K562 (cell line): ENCODE measurements around the gene FBXL4. TPM values are rescaled to one million over a fixed set of nuclear protein-coding genes. Genes with fewer than 3 reads are reported as not detected.

Source experiments
- ATAC-seq: fragments of 200-7000 bp; cut with Tn5 transposase; 3 replicates; pipeline ENCODE4 v1.9.1; 2020; ENCODE audit warnings: moderate library complexity
- BruUV-seq: library from RNA; stranded (reverse); fragments of 400-500 nt; replicated peaks from 2 replicates; lab custom pipeline; 2021; lab: Mats Ljungman, UMichigan
- CTCF ChIA-PET: fragments of 300-600 bp; formaldehyde crosslinking; extraction: SDS; loops from one replicate; lab custom pipeline; 2021; ENCODE audit warnings: low intra/inter-chr PET ratio; lab: Yijun Ruan, JAX
- POLR2A ChIA-PET: fragments of 300-600, 350-650 bp; sonication (Branson Sonifier 250); formaldehyde crosslinking; extraction: SDS; loops from one replicate; lab custom pipeline; 2021; ENCODE audit warnings: antibody characterized with exemption, inconsistent platforms; lab: Yijun Ruan, JAX
- DNase-seq, 4 experiments: peaks; one replicate each; pipeline versions ENCODE4 v3.0.0 to v3.0.0-alpha.2; 2011 to 2018; ENCODE audit warnings: low spot score in 3 of 4, mixed read lengths in 3 of 4; ENCODE audit errors: extremely low read depth in 1 of 4
- FAIRE-seq: peaks from 2 replicates; lab custom pipeline; 2011; peaks lifted over from hg19 to GRCh38; lab: Jason Lieb, UNC
- H2AFZ ChIP-seq: 2 replicates; pipeline ENCODE4 v1.6.0; 2011; ENCODE audit warnings: low read depth, low read length, control low read depth, inconsistent platforms
- H3K27ac ChIP-seq: fragments of 200-600 bp; 3 replicates; pipeline ENCODE4 v1.8.0; 2011; ENCODE audit warnings: low read depth, mild to moderate bottlenecking, control low read depth, inconsistent platforms, low read length, moderate library complexity, mixed read lengths; ENCODE audit errors: extremely low read depth
- H3K27me3 ChIP-seq, 2 experiments: fragments of 300-600 bp in 1 of 2; 2 replicates in 1 of 2; 3 replicates in 1 of 2; pipeline versions ENCODE4 v1.6.0 to v1.8.0; 2011; ENCODE audit warnings: inconsistent platforms in 2 of 2, low read length in 2 of 2, mild to moderate bottlenecking in 1 of 2, mixed read lengths in 1 of 2, moderate library complexity in 1 of 2; ENCODE audit not compliant: control insufficient read depth in 2 of 2, insufficient read depth in 2 of 2
- H3K36me3 ChIP-seq: fragments of 300-600 bp; 3 replicates; pipeline ENCODE4 v1.8.0; 2011; ENCODE audit warnings: mild to moderate bottlenecking, low read length, inconsistent platforms; ENCODE audit not compliant: control insufficient read depth, insufficient read depth
- H3K4me1 ChIP-seq, 2 experiments: fragments of 200-600 bp in 1 of 2; replicated peaks in 1 of 2; 2 replicates in 1 of 2; 3 replicates in 1 of 2; pipeline versions ENCODE4 v1.5.1 to v1.8.0; 2011; ENCODE audit warnings: inconsistent platforms in 2 of 2, low read length in 2 of 2, mild to moderate bottlenecking in 1 of 2, mixed read lengths in 1 of 2, moderate library complexity in 1 of 2; ENCODE audit not compliant: control insufficient read depth in 2 of 2, insufficient read depth in 2 of 2
- H3K4me2 ChIP-seq: 2 replicates; pipeline ENCODE4 v1.6.1; 2011; ENCODE audit warnings: low read length, control low read depth, inconsistent platforms, mixed read lengths; ENCODE audit not compliant: insufficient read depth
- H3K4me3 ChIP-seq: fragments of 200-600 bp; sonication (generic), shearing (Covaris generic); 2 replicates; pipeline ENCODE4 v1.5.1; 2016; ENCODE audit warnings: control low read depth, inconsistent platforms
- H3K79me2 ChIP-seq: fragments of 200-600 bp; 3 replicates; pipeline ENCODE4 v1.8.0; 2011; ENCODE audit warnings: low read length, inconsistent platforms; ENCODE audit not compliant: control insufficient read depth, insufficient read depth
- H3K9ac ChIP-seq, 2 experiments: 2 replicates each; pipeline versions ENCODE4 v1.6.0 to v1.6.1; 2011; ENCODE audit warnings: low read depth in 2 of 2, low read length in 2 of 2, control low read depth in 1 of 2, inconsistent platforms in 1 of 2, mild to moderate bottlenecking in 1 of 2, mixed read lengths in 1 of 2; ENCODE audit not compliant: insufficient read depth in 1 of 2
- H3K9me1 ChIP-seq: one replicate; pipeline ENCODE4 v1.6.0; 2011; ENCODE audit warnings: inconsistent platforms, mild to moderate bottlenecking, low read length, moderate library complexity; ENCODE audit not compliant: control insufficient read depth, insufficient read depth
- H3K9me3 ChIP-seq: replicated peaks from 2 replicates; pipeline ENCODE4 v1.5.1; 2011; ENCODE audit warnings: low read depth, low read length, inconsistent platforms; ENCODE audit not compliant: control insufficient read depth, insufficient read depth
- H4K20me1 ChIP-seq: replicated peaks from 2 replicates; pipeline ENCODE4 v1.6.1; 2011; ENCODE audit warnings: low read length, inconsistent platforms, mixed read lengths; ENCODE audit not compliant: control insufficient read depth, insufficient read depth
- NEUROD1 ChIP-seq: fragments of 150-350 bp; IDR thresholded peaks from 2 replicates; pipeline ENCODE4 v1.6.1; 2014; ENCODE audit warnings: borderline replicate concordance, low read length, low read depth; ENCODE audit not compliant: partially characterized antibody
- SAFB ChIP-seq: fragments of 200-400 bp; formaldehyde crosslinking; IDR thresholded peaks from 2 replicates; pipeline ENCODE4 v1.6.1; 2017; ENCODE audit warnings: low read depth, low read length, borderline replicate concordance
- ZBTB33 ChIP-seq: sonication (generic); formaldehyde crosslinking; IDR thresholded peaks from 2 replicates; pipeline ENCODE4 v1.8.1; 2023; ENCODE audit warnings: mild to moderate bottlenecking, missing genetic modification reagents
- ZFP30 ChIP-seq: fragments of 250-450 bp; sonication (Bioruptor Pico); IDR thresholded peaks from 2 replicates; pipeline ENCODE4 v1.8.0; 2022; ENCODE audit warnings: moderate library complexity, mild to moderate bottlenecking, inconsistent platforms, borderline replicate concordance
- ZNF197 ChIP-seq: fragments of 200-800 bp; sonication (Bioruptor generic); IDR thresholded peaks from 2 replicates; pipeline ENCODE4 v1.6.1; 2016; ENCODE audit warnings: low read depth, missing genetic modification characterization, missing compliant biosample characterization
- WGBS: fragments of 100-300 bp; shearing (Covaris generic); methylation state at CpG from one replicate; pipeline ENCODE4 v1.1.6; 2016; ENCODE audit warnings: low coverage, mixed read lengths; ENCODE audit not compliant: insufficient coverage; ENCODE audit errors: missing lambda C conversion rate; 5-methylcytosine and 5-hydroxymethylcytosine counted together
- in situ Hi-C: fragments of 300-500 bp; cut with MboI; formaldehyde crosslinking; loops from 4 replicates; pipeline ENCODE4 v1.15.0; 2018; ENCODE audit warnings: inconsistent platforms, mixed read lengths
- intact Hi-C: fragments of 100-400 bp; cut with micrococcal nuclease; formaldehyde crosslinking; loops from 2 replicates; pipeline ENCODE4 v1.14.2; 2022
- polyA plus RNA-seq, 8 experiments: library from polyadenylated mRNA; depleted of rRNA in 4 of 8; stranded (reverse) in 5 of 8; unstranded in 3 of 8; fragments of >200 nt; fragmentation: Nextera tagmentation in 2 of 8; fragmentation: Illumina TruSeq in 1 of 8; extraction: Ambion mirVana in 2 of 8; extraction: Trizol in 1 of 8; gene quantifications; 2 replicates each; pipeline versions ENCODE4 v1.2.1 to v1.2.3, GENCODE V29; 2011 to 2014; ENCODE audit warnings: inconsistent platforms in 1 of 8, missing spikeins in 1 of 8
- total RNA-seq, 7 experiments: library from RNA; depleted of rRNA in 6 of 7; stranded (reverse); fragments of >200 nt in 6 of 7; fragmentation: Illumina TruSeq in 2 of 7; extraction: Trizol in 2 of 7; gene quantifications; 2 replicates each; pipeline versions ENCODE4 v1.2.1 to v1.2.3, GENCODE V29; 2011 to 2021; ENCODE audit warnings: low replicate concordance in 1 of 7

FBXL4 gene
- total and polyA plus RNA-seq, 9 of the 15 experiments (the other 6 are each of a cell fraction or from before 2014, with no cell fraction given): 4.2 to 23.1 (median 7.7) TPM

DNA sequence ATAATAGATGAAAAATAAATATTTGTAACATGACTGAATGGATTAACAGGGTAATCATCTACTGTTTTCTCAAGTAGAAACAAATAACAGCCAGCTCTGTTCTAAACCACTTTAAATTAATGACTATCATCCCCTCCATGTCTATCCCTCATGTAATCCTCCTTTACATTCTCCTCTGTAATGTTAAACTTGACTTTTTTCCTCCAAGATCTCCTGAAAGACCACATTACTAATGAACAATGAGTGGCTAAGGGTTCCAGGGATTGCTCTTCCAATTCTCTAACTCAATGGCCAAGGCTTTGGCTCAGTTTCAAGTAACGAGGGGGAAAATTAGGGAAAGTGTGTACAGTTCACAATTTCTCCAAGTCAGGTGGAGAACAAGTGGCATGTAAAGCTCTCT is 37.6 kb upstream of the FBXL4 start:
- Histone ChIP-seq H3K4me3 (no peak overlapping the region), H3K4me1 (no peaks in the 10 kb centered on the region), H3K27me3 (no peaks in the 10 kb centered on the region), H3K27ac (no peak overlapping the region), H3K36me3 (no peaks in the 10 kb centered on the region), H3K9me3 (no peaks in the 10 kb centered on the region), H4K20me1 (no peaks in the 10 kb centered on the region), H3K4me2 (no peak overlapping the region), H3K79me2 (no peaks in the 10 kb centered on the region), H2AFZ (no peak overlapping the region), H3K9me1 (no peaks in the 10 kb centered on the region), H3K9ac (no peak overlapping the region)
- TF ChIP-seq ZNF197 (CRISPR knock-in tag): no peak
- no peak for FAIRE-seq
- intact Hi-C loops: no loop called here
- in situ Hi-C loops: no loop called here
- 0% methylated on average over 1 of the region's 1 CpG for whole genome bisulfite sequencing
- ChIA-PET CTCF (no interaction called here), POLR2A (no interaction called here)
- no TSS peak for BruUV-seq
- no peak for DNase-seq
- ATAC-seq: no peak

DNA sequence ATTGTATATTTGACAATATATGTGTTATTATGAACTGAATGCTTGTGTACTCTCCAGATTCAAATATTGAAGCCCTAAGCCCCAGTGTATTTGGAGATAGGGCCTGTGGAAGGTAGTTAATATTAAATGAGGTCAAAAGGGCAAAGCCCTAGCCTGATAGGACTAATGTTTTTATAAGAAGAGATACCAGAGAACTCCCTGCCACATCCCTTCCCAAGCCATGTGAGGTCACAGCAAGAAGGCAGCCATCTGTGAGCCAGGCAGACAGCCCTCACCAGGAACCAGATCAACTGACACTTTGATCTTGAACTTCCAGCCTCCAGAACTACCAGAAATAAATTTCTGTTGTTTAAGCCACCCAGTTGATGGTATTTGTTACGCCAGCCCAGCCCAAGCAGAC is 36.4 kb upstream of the FBXL4 start:
- ChIA-PET CTCF (no interaction called here), POLR2A (no interaction called here)
- H3K9me1 ChIP-seq: no peaks in the 10 kb centered on the region
- in situ Hi-C loops: no loop called here
- H2AFZ ChIP-seq: no peak overlapping the region
- no peak for DNase-seq
- no peak for ATAC-seq
- no peak overlapping the region for H3K4me3 ChIP-seq
- no peak overlapping the region for H3K9ac ChIP-seq
- intact Hi-C loops: no loop called here
- H4K20me1 ChIP-seq: no peaks in the 10 kb centered on the region
- no peaks in the 10 kb centered on the region for H3K27me3 ChIP-seq
- no peaks in the 10 kb centered on the region for H3K36me3 ChIP-seq
- no peaks in the 10 kb centered on the region for H3K79me2 ChIP-seq
- no peaks in the 10 kb centered on the region for H3K9me3 ChIP-seq
- TF ChIP-seq NEUROD1 (no peak), ZBTB33 (no peak), ZFP30 (CRISPR knock-in tag) (no peak), SAFB (no peak)
- TF ChIP-seq, all 486 proteins: peak for 0
- 0% methylated on average over 1 of the region's 1 CpG for WGBS
- FAIRE-seq: no peak
- Histone ChIP-seq H3K4me2 (no peak overlapping the region), H3K4me1 (no peaks in the 10 kb centered on the region), H3K27ac (no peak overlapping the region)
- BruUV-seq: no TSS peak
